Heart left ventricle (tissue), 13 donors: ENCODE data around the gene SERPINE3.

Experiments
- CTCF ChIP-seq, 12 donors: fragments of 200-600 bp; sonication (generic) in 4 of 12; IDR thresholded peaks; one replicate each; pipeline versions ENCODE4 v1.5.0 to v1.8.0; 2018 to 2022; ENCODE audit warnings: antibody characterized with exemption in 12 of 12, mild to moderate bottlenecking in 5 of 12
- POLR2A ChIP-seq, 2 donors: fragments of 450-650 bp; IDR thresholded peaks; one replicate each; pipeline ENCODE4 v1.6.1; 2017; ENCODE audit warnings: antibody characterized with exemption in 2 of 2, mild to moderate bottlenecking in 2 of 2, moderate library complexity in 2 of 2
- donor health status: ischemic (EF 13 %, LVEDD 7.1; RV severe dilation, severe dysfunction).
- donor health status: DM: no; HTN: yes; CAD: no.
- donor health status: DM: no; HTN: no; CAD: no.
- donor health status: ischemic (EF 25% LVEDD 6.9; RV normal size, moderate dysfunction).
- donor health status: ischemic (EF 25% LVEDD 5.7; RV mildly dilated, moderate dysfunction).
- donor health status: ischemic (EF 35%, LVEDD 5.7; RV mildly dilated, moderate dysfunction).
- donor health status: nonischemic (EF 11% LVEDD 7.7; RV severe dilation, severe dysfunction).
- donor health status: DM: yes; HTN: yes; CAD: no.
- donor health status: PGD.
- donor health status: ischemic (EF 29% LVEDD 5.4; RV normal size, mild dysfunction).
- donor health status: nonischemic (EF 23%, LVEDD 6.1; RV moderate dilation, normal function).

GRCh38 chr13:51333421-51333820, 6.1 kb upstream of the SERPINE3 start:
- no peak for TF ChIP-seq POLR2A (IDR thresholded peaks at IDR 0.05)
- TF ChIP-seq CTCF (IDR thresholded peaks at IDR 0.05), result no peak
